ENCODE measurements around the gene LOXHD1.

Gene LOXHD1

GRCh38 chr18:46560671-46561045 is 96.4 kb downstream of the LOXHD1 start:
- Histone ChIP-seq H3K9ac (ENCODE audit: low read length in 2 of 2) (no peak overlapping the region), H3K4me1 (ENCODE audit: control insufficient read depth, insufficient read depth, low read length) (no peaks in the 10 kb centered on the region), H3K9me3 (ENCODE audit: control insufficient read depth in 2 of 2, low read length in 2 of 2) (no peaks in the 10 kb centered on the region), H3K27me3 (ENCODE audit: control insufficient read depth in 1 of 2, insufficient read depth in 2 of 2, low read length in 2 of 2) (no peaks in the 10 kb centered on the region), H3K36me3 (ENCODE audit: control insufficient read depth in 2 of 2, insufficient read depth in 2 of 2, low read length in 2 of 2) (no peaks in the 10 kb centered on the region), H3K27ac (ENCODE audit: low read length) (no peak overlapping the region), H3K4me3 (ENCODE audit: low read length in 2 of 2) (no peak overlapping the region)

GRCh38 chr18:46559946-46560670 is 96.9 kb downstream of the LOXHD1 start:
- Histone ChIP-seq H3K9ac (ENCODE audit: low read length in 2 of 2) (no peak overlapping the region), H3K4me1 (ENCODE audit: control insufficient read depth, insufficient read depth, low read length) (no peaks in the 10 kb centered on the region), H3K9me3 (ENCODE audit: control insufficient read depth in 2 of 2, low read length in 2 of 2) (no peaks in the 10 kb centered on the region), H3K4me3 (ENCODE audit: low read length in 2 of 2) (no peak overlapping the region), H3K36me3 (ENCODE audit: control insufficient read depth in 2 of 2, insufficient read depth in 2 of 2, low read length in 2 of 2) (no peaks in the 10 kb centered on the region), H3K27me3 (ENCODE audit: control insufficient read depth in 1 of 2, insufficient read depth in 2 of 2, low read length in 2 of 2) (no peaks in the 10 kb centered on the region), H3K27ac (ENCODE audit: low read length) (no peak overlapping the region)

- no peak overlapping the region for H3K9ac ChIP-seq (ENCODE audit: low read length in 2 of 2)
- no peaks in the 10 kb centered on the region for H3K27me3 ChIP-seq (ENCODE audit: control insufficient read depth in 1 of 2, insufficient read depth in 2 of 2, low read length in 2 of 2)
- H3K9me3 ChIP-seq (ENCODE audit: control insufficient read depth in 2 of 2, low read length in 2 of 2): no peaks in the 10 kb centered on the region
- no peak overlapping the region for H3K27ac ChIP-seq (ENCODE audit: low read length)
- H3K4me3 ChIP-seq (ENCODE audit: low read length in 2 of 2): no peak overlapping the region
- H3K36me3 ChIP-seq (ENCODE audit: control insufficient read depth in 2 of 2, insufficient read depth in 2 of 2, low read length in 2 of 2): no peaks in the 10 kb centered on the region
- no peaks in the 10 kb centered on the region for H3K4me1 ChIP-seq (ENCODE audit: control insufficient read depth, insufficient read depth, low read length)
Measured at GRCh38 chr18:46559296-46559695, 97.7 kb downstream of the LOXHD1 start.

GRCh38 chr18:46556590-46557206 is 100.3 kb downstream of the LOXHD1 start:
- Histone ChIP-seq H3K9ac (ENCODE audit: low read length in 2 of 2) (no peak overlapping the region), H3K27ac (ENCODE audit: low read length) (no peak overlapping the region), H3K9me3 (ENCODE audit: control insufficient read depth in 2 of 2, low read length in 2 of 2) (no peaks in the 10 kb centered on the region), H3K27me3 (ENCODE audit: control insufficient read depth in 1 of 2, insufficient read depth in 2 of 2, low read length in 2 of 2) (no peaks in the 10 kb centered on the region), H3K4me1 (ENCODE audit: control insufficient read depth, insufficient read depth, low read length) (no peaks in the 10 kb centered on the region), H3K4me3 (ENCODE audit: low read length in 2 of 2) (no peak overlapping the region), H3K36me3 (ENCODE audit: control insufficient read depth in 2 of 2, insufficient read depth in 2 of 2, low read length in 2 of 2) (no peaks in the 10 kb centered on the region)

GRCh38 chr18:46555724-46556123 is 101.3 kb downstream of the LOXHD1 start:
- Histone ChIP-seq H3K9ac (ENCODE audit: low read length in 2 of 2) (no peak overlapping the region), H3K9me3 (ENCODE audit: control insufficient read depth in 2 of 2, low read length in 2 of 2) (no peaks in the 10 kb centered on the region), H3K27ac (ENCODE audit: low read length) (no peak overlapping the region), H3K27me3 (ENCODE audit: control insufficient read depth in 1 of 2, insufficient read depth in 2 of 2, low read length in 2 of 2) (no peaks in the 10 kb centered on the region), H3K4me3 (ENCODE audit: low read length in 2 of 2) (no peak overlapping the region), H3K4me1 (ENCODE audit: control insufficient read depth, insufficient read depth, low read length) (no peaks in the 10 kb centered on the region), H3K36me3 (ENCODE audit: control insufficient read depth in 2 of 2, insufficient read depth in 2 of 2, low read length in 2 of 2) (no peaks in the 10 kb centered on the region)

GRCh38 chr18:46555213-46555612 is 101.8 kb downstream of the LOXHD1 start:
- Histone ChIP-seq H3K27ac (ENCODE audit: low read length) (no peak overlapping the region), H3K9ac (ENCODE audit: low read length in 2 of 2) (no peak overlapping the region), H3K36me3 (ENCODE audit: control insufficient read depth in 2 of 2, insufficient read depth in 2 of 2, low read length in 2 of 2) (no peaks in the 10 kb centered on the region), H3K4me3 (ENCODE audit: low read length in 2 of 2) (no peak overlapping the region), H3K9me3 (ENCODE audit: control insufficient read depth in 2 of 2, low read length in 2 of 2) (no peaks in the 10 kb centered on the region), H3K27me3 (ENCODE audit: control insufficient read depth in 1 of 2, insufficient read depth in 2 of 2, low read length in 2 of 2) (no peaks in the 10 kb centered on the region), H3K4me1 (ENCODE audit: control insufficient read depth, insufficient read depth, low read length) (no peaks in the 10 kb centered on the region)

- Histone ChIP-seq H3K4me3 (ENCODE audit: low read length in 2 of 2) (no peak overlapping the region), H3K36me3 (ENCODE audit: control insufficient read depth in 2 of 2, insufficient read depth in 2 of 2, low read length in 2 of 2) (no peaks in the 10 kb centered on the region), H3K9ac (ENCODE audit: low read length in 2 of 2) (no peak overlapping the region), H3K27me3 (ENCODE audit: control insufficient read depth in 1 of 2, insufficient read depth in 2 of 2, low read length in 2 of 2) (no peaks in the 10 kb centered on the region), H3K9me3 (ENCODE audit: control insufficient read depth in 2 of 2, low read length in 2 of 2) (no peaks in the 10 kb centered on the region), H3K27ac (ENCODE audit: low read length) (no peak overlapping the region), H3K4me1 (ENCODE audit: control insufficient read depth, insufficient read depth, low read length) (no peaks in the 10 kb centered on the region)
Measured at GRCh38 chr18:46554406-46555080, 102.5 kb downstream of the LOXHD1 start.

- Histone ChIP-seq H3K9me3 (ENCODE audit: control insufficient read depth in 2 of 2, low read length in 2 of 2) (no peaks in the 10 kb centered on the region), H3K9ac (ENCODE audit: low read length in 2 of 2) (no peak overlapping the region), H3K27me3 (ENCODE audit: control insufficient read depth in 1 of 2, insufficient read depth in 2 of 2, low read length in 2 of 2) (no peaks in the 10 kb centered on the region), H3K4me1 (ENCODE audit: control insufficient read depth, insufficient read depth, low read length) (peaks cover 14% of the 10 kb centered on the region), H3K4me3 (ENCODE audit: low read length in 2 of 2) (no peak overlapping the region), H3K27ac (ENCODE audit: low read length) (no peak overlapping the region), H3K36me3 (ENCODE audit: control insufficient read depth in 2 of 2, insufficient read depth in 2 of 2, low read length in 2 of 2) (no peaks in the 10 kb centered on the region)
Measured at GRCh38 chr18:46550609-46551008, 106.4 kb downstream of the LOXHD1 start.

- H3K9me3 ChIP-seq (ENCODE audit: control insufficient read depth in 2 of 2, low read length in 2 of 2): no peaks in the 10 kb centered on the region
- H3K36me3 ChIP-seq (ENCODE audit: control insufficient read depth in 2 of 2, insufficient read depth in 2 of 2, low read length in 2 of 2): no peaks in the 10 kb centered on the region
- H3K27ac ChIP-seq (ENCODE audit: low read length): no peak overlapping the region
- no peak overlapping the region for H3K9ac ChIP-seq (ENCODE audit: low read length in 2 of 2)
- no peak overlapping the region for H3K4me3 ChIP-seq (ENCODE audit: low read length in 2 of 2)
- H3K4me1 ChIP-seq (ENCODE audit: control insufficient read depth, insufficient read depth, low read length): peaks cover 14% of the 10 kb centered on the region
- no peaks in the 10 kb centered on the region for H3K27me3 ChIP-seq (ENCODE audit: control insufficient read depth in 1 of 2, insufficient read depth in 2 of 2, low read length in 2 of 2)
Measured at GRCh38 chr18:46547520-46547919, 109.5 kb downstream of the LOXHD1 start.

- Histone ChIP-seq H3K27me3 (ENCODE audit: control insufficient read depth in 1 of 2, insufficient read depth in 2 of 2, low read length in 2 of 2) (no peaks in the 10 kb centered on the region), H3K4me3 (ENCODE audit: low read length in 2 of 2) (no peak overlapping the region), H3K4me1 (ENCODE audit: control insufficient read depth, insufficient read depth, low read length) (peaks cover 14% of the 10 kb centered on the region), H3K9me3 (ENCODE audit: control insufficient read depth in 2 of 2, low read length in 2 of 2) (no peaks in the 10 kb centered on the region), H3K36me3 (ENCODE audit: control insufficient read depth in 2 of 2, insufficient read depth in 2 of 2, low read length in 2 of 2) (no peaks in the 10 kb centered on the region), H3K9ac (ENCODE audit: low read length in 2 of 2) (no peak overlapping the region), H3K27ac (ENCODE audit: low read length) (no peak overlapping the region)
Measured at GRCh38 chr18:46546111-46546640, 110.8 kb downstream of the LOXHD1 start.

GRCh38 chr18:46542545-46542944 is 114.5 kb downstream of the LOXHD1 start:
- Histone ChIP-seq H3K9ac (ENCODE audit: low read length in 2 of 2) (no peak overlapping the region), H3K27ac (ENCODE audit: low read length) (no peak overlapping the region), H3K9me3 (ENCODE audit: control insufficient read depth in 2 of 2, low read length in 2 of 2) (no peaks in the 10 kb centered on the region), H3K4me1 (ENCODE audit: control insufficient read depth, insufficient read depth, low read length) (peaks cover 3% of the 10 kb centered on the region), H3K36me3 (ENCODE audit: control insufficient read depth in 2 of 2, insufficient read depth in 2 of 2, low read length in 2 of 2) (no peaks in the 10 kb centered on the region), H3K4me3 (ENCODE audit: low read length in 2 of 2) (no peak overlapping the region), H3K27me3 (ENCODE audit: control insufficient read depth in 1 of 2, insufficient read depth in 2 of 2, low read length in 2 of 2) (no peaks in the 10 kb centered on the region)
